GM12878 (cell line): ENCODE results near the gene MEIOB. TPM values are rescaled to one million over a fixed set of nuclear protein-coding genes. Genes with fewer than 3 reads are reported as not detected.

ENCODE experiments used
- ATAC-seq: fragments of 200-7000 bp; cut with Tn5 transposase; 3 replicates; pipeline ENCODE4 v1.9.1; 2020; ENCODE audit warnings: mild to moderate bottlenecking, moderate library complexity
- BruUV-seq: library from RNA; stranded (reverse); fragments of 400-500 nt; replicated peaks from 2 replicates; lab custom pipeline; 2021; lab: Mats Ljungman, UMichigan
- CTCF ChIA-PET: fragments of 300-600 bp; sonication (Branson Sonifier 250); formaldehyde crosslinking; extraction: SDS; loops from one replicate; lab custom pipeline; 2021; ENCODE audit warnings: inconsistent platforms; lab: Yijun Ruan, JAX
- POLR2A ChIA-PET: fragments of 350-600 bp; formaldehyde crosslinking; extraction: SDS; loops from one replicate; lab custom pipeline; 2021; ENCODE audit warnings: inconsistent platforms; lab: Charles Lee
- RAD21 ChIA-PET: fragments of 300-600 bp; sonication (Branson Sonifier 250); formaldehyde crosslinking; loops from one replicate; lab custom pipeline; 2023; ENCODE audit warnings: antibody characterized with exemption; ENCODE audit not compliant: unreplicated experiment; lab: Charles Lee
- SMC1A ChIA-PET: fragments of 300-600 bp; sonication (Branson Sonifier 250); formaldehyde crosslinking; loops from one replicate; lab custom pipeline; 2023; ENCODE audit not compliant: unreplicated experiment, uncharacterized antibody; lab: Charles Lee
- DNase-seq: peaks from one replicate; pipeline ENCODE4 v3.0.0-alpha.2; 2011; ENCODE audit warnings: low read depth, low spot score
- FAIRE-seq: peaks from 3 replicates; lab custom pipeline; 2011; peaks lifted over from hg19 to GRCh38; lab: Jason Lieb, UNC
- H2AFZ ChIP-seq: 2 replicates; pipeline ENCODE4 v1.6.0; 2011; ENCODE audit warnings: low read depth, low read length, control low read depth; ENCODE audit not compliant: control insufficient read depth
- H3K27ac ChIP-seq: 2 replicates; pipeline ENCODE4 v1.5.1; 2011; ENCODE audit warnings: control low read depth; ENCODE audit not compliant: control insufficient read depth, insufficient read depth
- H3K27me3 ChIP-seq, 2 experiments: replicated peaks in 1 of 2; 2 replicates each; pipeline versions ENCODE4 v1.6.0 to v1.6.1; 2011; ENCODE audit warnings: low read length in 1 of 2; ENCODE audit not compliant: control insufficient read depth in 2 of 2, insufficient read depth in 2 of 2
- H3K36me3 ChIP-seq, 2 experiments: 2 replicates each; pipeline ENCODE4 v1.5.1; 2011; ENCODE audit warnings: low read length in 1 of 2; ENCODE audit not compliant: control insufficient read depth in 2 of 2, insufficient read depth in 2 of 2
- H3K4me1 ChIP-seq: 2 replicates; pipeline ENCODE4 v1.6.1; 2011; ENCODE audit warnings: mild to moderate bottlenecking, low read length, moderate library complexity, mixed read lengths; ENCODE audit not compliant: control insufficient read depth, insufficient read depth
- H3K4me2 ChIP-seq: 2 replicates; pipeline ENCODE4 v1.6.0; 2011; ENCODE audit warnings: control low read depth; ENCODE audit not compliant: control insufficient read depth, insufficient read depth
- H3K4me3 ChIP-seq: fragments of 200-600 bp; sonication (generic); 2 replicates; pipeline ENCODE4 v1.5.1; 2016
- H3K79me2 ChIP-seq: 2 replicates; pipeline ENCODE4 v1.6.0; 2011; ENCODE audit warnings: low read length; ENCODE audit not compliant: control insufficient read depth, insufficient read depth
- H3K9ac ChIP-seq: 2 replicates; pipeline ENCODE4 v1.8.0; 2011; ENCODE audit warnings: low read length, control low read depth, mixed read lengths; ENCODE audit not compliant: control insufficient read depth, insufficient read depth
- H3K9me3 ChIP-seq: replicated peaks from 3 replicates; pipeline ENCODE4 v1.5.1; 2011; ENCODE audit warnings: mild to moderate bottlenecking, low read length; ENCODE audit not compliant: control insufficient read depth, insufficient read depth
- H4K20me1 ChIP-seq: 2 replicates; pipeline ENCODE4 v1.6.0; 2011; ENCODE audit not compliant: control insufficient read depth, insufficient read depth
- CEBPZ ChIP-seq: fragments of 150-350 bp; IDR thresholded peaks from 2 replicates; pipeline ENCODE4 v1.6.1; 2016; ENCODE audit warnings: low read depth, low read length
- MEF2A ChIP-seq: IDR thresholded peaks from 2 replicates; pipeline ENCODE4 v1.6.1; 2011; ENCODE audit warnings: low read depth, mild to moderate bottlenecking, low read length, moderate library complexity; ENCODE audit not compliant: insufficient read depth
- MTA3 ChIP-seq: IDR thresholded peaks from 2 replicates; pipeline ENCODE4 v1.6.1; 2012; ENCODE audit warnings: low read length, inconsistent platforms, borderline replicate concordance
- SMAD1 ChIP-seq: fragments of 450-650 bp; IDR thresholded peaks from 2 replicates; pipeline ENCODE4 v1.6.1; 2018; ENCODE audit warnings: mild to moderate bottlenecking, low read depth; ENCODE audit not compliant: partially characterized antibody
- TCF7 ChIP-seq: IDR thresholded peaks from 2 replicates; pipeline ENCODE4 v1.6.1; 2014; ENCODE audit warnings: antibody characterized with exemption, borderline replicate concordance
- WGBS: methylation state at CpG from one replicate; pipeline ENCODE4 v1.1.6; 2016; ENCODE audit warnings: low lambda C conversion rate; ENCODE audit not compliant: insufficient replicate concordance, insufficient coverage; ENCODE audit errors: missing lambda C conversion rate; 5-methylcytosine and 5-hydroxymethylcytosine counted together
- in situ Hi-C: fragments of 300-500 bp; cut with MboI; formaldehyde crosslinking; loops from 9 replicates; pipeline ENCODE4 v1.14.3; 2018; ENCODE audit warnings: mixed read lengths
- intact Hi-C: fragments of 100-400 bp; cut with micrococcal nuclease; formaldehyde crosslinking; loops from one replicate; pipeline ENCODE4 v1.14.2; 2022; ENCODE audit not compliant: unreplicated experiment
- polyA plus RNA-seq, 11 experiments: library from polyadenylated mRNA; depleted of rRNA in 4 of 11; unstranded in 6 of 11; stranded (reverse) in 5 of 11; fragments of >200 nt; fragmentation: Nextera tagmentation in 4 of 11; fragmentation: Illumina TruSeq in 1 of 11; extraction: Ambion mirVana in 4 of 11; extraction: Trizol in 1 of 11; gene quantifications; 1 replicate in 1 of 11; 2 replicates in 10 of 11; pipeline versions ENCODE4 v1.2.1 to v1.2.3, GENCODE V29; 2011 to 2016; ENCODE audit warnings: inconsistent platforms in 2 of 11, missing spikeins in 2 of 11, low read depth in 1 of 11
- total RNA-seq, 4 experiments: library from RNA; depleted of rRNA in 3 of 4; stranded (reverse); fragments of >200 nt in 3 of 4; fragmentation: Illumina TruSeq in 1 of 4; extraction: Trizol in 1 of 4; gene quantifications; 2 replicates each; pipeline versions ENCODE4 v1.2.1 to v1.2.3, GENCODE V29; 2013 to 2021
- TF ChIP-seq, protein P1 (sequence below): fragments of 450-650 bp; IDR thresholded peaks from 2 replicates; pipeline ENCODE4 v1.6.1; 2017; ENCODE audit warnings: borderline replicate concordance

MEIOB gene
- total and polyA plus RNA-seq, 10 of the 15 experiments (the other 5 are each of a cell fraction or from before 2014, with no cell fraction given): 0.04 to 0.26 (median 0.09) TPM; not detected in 5

DNA sequence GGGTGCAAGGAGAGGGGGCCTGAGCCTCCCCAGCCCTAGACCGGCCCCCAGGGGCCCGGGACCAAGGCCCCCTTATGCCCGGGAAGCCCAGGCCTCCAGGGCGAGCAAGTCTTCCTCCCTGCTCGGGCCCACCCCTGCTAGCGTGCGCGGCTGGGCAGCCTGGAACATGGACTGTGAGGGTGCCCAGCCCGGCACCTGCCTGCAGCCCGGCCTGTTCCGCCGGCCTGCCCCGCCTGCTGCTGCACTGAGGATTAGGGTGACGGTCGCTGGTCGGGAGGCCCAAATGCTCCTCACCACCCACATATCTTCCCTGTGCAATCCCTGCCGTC, 40.2 kb upstream of the MEIOB start (continued):
- TF ChIP-seq, protein P1, sequence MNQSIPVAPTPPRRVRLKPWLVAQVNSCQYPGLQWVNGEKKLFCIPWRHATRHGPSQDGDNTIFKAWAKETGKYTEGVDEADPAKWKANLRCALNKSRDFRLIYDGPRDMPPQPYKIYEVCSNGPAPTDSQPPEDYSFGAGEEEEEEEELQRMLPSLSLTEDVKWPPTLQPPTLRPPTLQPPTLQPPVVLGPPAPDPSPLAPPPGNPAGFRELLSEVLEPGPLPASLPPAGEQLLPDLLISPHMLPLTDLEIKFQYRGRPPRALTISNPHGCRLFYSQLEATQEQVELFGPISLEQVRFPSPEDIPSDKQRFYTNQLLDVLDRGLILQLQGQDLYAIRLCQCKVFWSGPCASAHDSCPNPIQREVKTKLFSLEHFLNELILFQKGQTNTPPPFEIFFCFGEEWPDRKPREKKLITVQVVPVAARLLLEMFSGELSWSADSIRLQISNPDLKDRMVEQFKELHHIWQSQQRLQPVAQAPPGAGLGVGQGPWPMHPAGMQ: no peak
- no peak for TF ChIP-seq MTA3
- no peak for TF ChIP-seq SMAD1

GRCh38 chr16:1911467-1912214, 39.7 kb upstream of the MEIOB start:
- no TSS peak for BruUV-seq
- ATAC-seq: no peak
- CTCF ChIA-PET: no interaction called here
- Histone ChIP-seq H3K27ac (no peak overlapping the region), H3K27me3 (peaks cover 0 to 2% of the 10 kb centered on the region in 2 experiments; a peak in 3 of 4 replicates), H3K4me2 (no peak overlapping the region), H3K4me1 (no peaks in the 10 kb centered on the region), H3K4me3 (no peak overlapping the region), H4K20me1 (no peaks in the 10 kb centered on the region), H3K36me3 (no peaks in the 10 kb centered on the region), H3K9ac (no peak overlapping the region), H3K9me3 (no peaks in the 10 kb centered on the region), H2AFZ (no peak overlapping the region), H3K79me2 (no peaks in the 10 kb centered on the region)
- SMC1A ChIA-PET: no interaction called here
- RAD21 ChIA-PET: no interaction called here
- no peak for TF ChIP-seq TCF7
- TF ChIP-seq CEBPZ: no peak
- TF ChIP-seq MEF2A: no peak
- DNase-seq: no peak
- intact Hi-C loops: no loop called here
- WGBS: 81% methylated on average over 40 of the region's 59 CpGs
- in situ Hi-C loops: no loop called here
- POLR2A ChIA-PET: no interaction called here
- FAIRE-seq: no peak
